ENCODE measurements around the gene SRCAP.

Gene SRCAP

DNA sequence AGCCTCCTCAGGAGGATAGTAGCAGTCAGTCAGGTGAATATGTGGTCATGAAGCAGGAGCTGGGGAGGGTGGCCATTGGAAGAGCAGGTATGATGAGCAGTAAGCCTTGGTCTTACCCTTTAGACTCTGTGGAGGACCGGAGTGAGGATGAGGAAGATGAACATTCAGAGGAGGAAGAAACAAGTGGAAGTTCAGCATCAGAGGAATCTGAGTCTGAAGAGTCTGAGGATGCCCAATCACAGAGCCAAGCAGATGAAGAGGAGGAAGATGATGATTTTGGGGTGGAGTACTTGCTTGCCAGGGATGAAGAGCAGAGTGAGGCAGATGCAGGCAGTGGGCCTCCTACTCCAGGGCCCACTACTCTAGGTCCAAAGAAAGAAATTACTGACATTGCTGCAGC is 12.7 kb downstream of the SRCAP start:
- DNase-seq (ENCODE audit: low read depth) = no peak
- TF ChIP-seq, protein P1, sequence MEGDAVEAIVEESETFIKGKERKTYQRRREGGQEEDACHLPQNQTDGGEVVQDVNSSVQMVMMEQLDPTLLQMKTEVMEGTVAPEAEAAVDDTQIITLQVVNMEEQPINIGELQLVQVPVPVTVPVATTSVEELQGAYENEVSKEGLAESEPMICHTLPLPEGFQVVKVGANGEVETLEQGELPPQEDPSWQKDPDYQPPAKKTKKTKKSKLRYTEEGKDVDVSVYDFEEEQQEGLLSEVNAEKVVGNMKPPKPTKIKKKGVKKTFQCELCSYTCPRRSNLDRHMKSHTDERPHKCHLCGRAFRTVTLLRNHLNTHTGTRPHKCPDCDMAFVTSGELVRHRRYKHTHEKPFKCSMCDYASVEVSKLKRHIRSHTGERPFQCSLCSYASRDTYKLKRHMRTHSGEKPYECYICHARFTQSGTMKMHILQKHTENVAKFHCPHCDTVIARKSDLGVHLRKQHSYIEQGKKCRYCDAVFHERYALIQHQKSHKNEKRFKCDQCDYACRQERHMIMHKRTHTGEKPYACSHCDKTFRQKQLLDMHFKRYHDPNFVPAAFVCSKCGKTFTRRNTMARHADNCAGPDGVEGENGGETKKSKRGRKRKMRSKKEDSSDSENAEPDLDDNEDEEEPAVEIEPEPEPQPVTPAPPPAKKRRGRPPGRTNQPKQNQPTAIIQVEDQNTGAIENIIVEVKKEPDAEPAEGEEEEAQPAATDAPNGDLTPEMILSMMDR (IDR thresholded peaks at IDR 0.05; ENCODE audit: insufficient read depth, low read depth, low read length, missing control alignments) = no peak
- no peak overlapping the region for H3K4me3 ChIP-seq (ENCODE audit: low read depth, low read length)

- peak; percentile 22 for DNase-seq (ENCODE audit: low read depth)
- TF ChIP-seq, protein P1 (IDR thresholded peaks at IDR 0.05; ENCODE audit: insufficient read depth, low read depth, low read length, missing control alignments) = no peak
- H3K4me3 ChIP-seq (ENCODE audit: low read depth, low read length) = no peak overlapping the region
These were observed 16.9 kb downstream of the SRCAP start for GRCh38 chr16:30715750-30716445.

GRCh38 chr16:30720086-30720485 is 21.1 kb downstream of the SRCAP start:
- H3K4me3 ChIP-seq (ENCODE audit: low read depth, low read length) = no peak overlapping the region
- no peak for DNase-seq (ENCODE audit: low read depth)
- TF ChIP-seq, protein P1 (IDR thresholded peaks at IDR 0.05; ENCODE audit: insufficient read depth, low read depth, low read length, missing control alignments) = no peak

- no peak for DNase-seq (ENCODE audit: low read depth)
- TF ChIP-seq, protein P1 (IDR thresholded peaks at IDR 0.05; ENCODE audit: insufficient read depth, low read depth, low read length, missing control alignments) = no peak
- no peak overlapping the region for H3K4me3 ChIP-seq (ENCODE audit: low read depth, low read length)
These were observed 21.7 kb downstream of the SRCAP start for GRCh38 chr16:30720694-30721093.

GRCh38 chr16:30721167-30721566 is 22.2 kb downstream of the SRCAP start:
- no peak for DNase-seq (ENCODE audit: low read depth)
- H3K4me3 ChIP-seq (ENCODE audit: low read depth, low read length) = no peak overlapping the region
- TF ChIP-seq, protein P1 (IDR thresholded peaks at IDR 0.05; ENCODE audit: insufficient read depth, low read depth, low read length, missing control alignments) = no peak

DNA sequence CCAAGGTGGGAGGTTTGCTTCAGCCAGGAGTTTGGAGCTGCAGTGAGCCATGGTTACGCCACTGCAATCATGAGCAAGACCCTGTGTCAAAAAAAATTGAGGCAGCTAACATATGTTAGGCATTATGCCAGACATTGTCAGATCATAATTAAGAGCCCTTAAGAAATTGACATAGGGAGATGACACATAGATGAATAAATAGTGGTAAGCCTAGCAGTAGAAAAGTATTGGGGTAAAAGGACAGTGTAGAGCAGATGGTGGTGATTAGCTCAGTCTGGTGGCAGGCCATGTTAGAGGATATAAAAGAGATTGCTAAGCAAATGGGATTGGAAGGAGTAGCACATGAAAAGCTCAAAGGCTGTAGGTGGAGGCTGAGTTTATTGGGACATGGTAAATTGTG is 22.6 kb downstream of the SRCAP start:
- TF ChIP-seq, protein P1 (IDR thresholded peaks at IDR 0.05; ENCODE audit: insufficient read depth, low read depth, low read length, missing control alignments) = no peak
- no peak overlapping the region for H3K4me3 ChIP-seq (ENCODE audit: low read depth, low read length)
- DNase-seq (ENCODE audit: low read depth) = no peak

DNA sequence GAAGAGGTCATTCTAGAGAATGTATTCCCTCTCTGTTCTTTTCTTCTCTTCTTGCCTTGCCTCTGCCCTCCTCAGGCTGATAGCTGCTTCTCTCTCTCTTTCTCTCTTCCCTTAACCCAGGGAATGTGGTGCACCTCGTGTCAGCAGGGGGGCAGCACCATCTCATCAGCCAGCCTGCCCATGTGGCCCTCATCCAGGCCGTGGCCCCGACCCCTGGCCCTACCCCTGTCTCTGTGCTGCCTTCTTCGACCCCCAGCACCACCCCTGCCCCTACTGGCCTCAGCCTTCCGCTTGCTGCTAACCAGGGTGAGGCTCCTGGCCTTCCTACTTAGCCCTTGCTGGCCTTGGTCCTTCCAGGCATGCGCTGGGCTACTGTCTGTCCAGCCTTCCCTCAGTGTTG is 23.5 kb downstream of the SRCAP start:
- no peak for DNase-seq (ENCODE audit: low read depth)
- no peak overlapping the region for H3K4me3 ChIP-seq (ENCODE audit: low read depth, low read length)
- TF ChIP-seq, protein P1 (IDR thresholded peaks at IDR 0.05; ENCODE audit: insufficient read depth, low read depth, low read length, missing control alignments) = no peak
